Epithelial cell of esophagus (primary cell): Measurements from ENCODE around the gene LSM8.

Source experiments
- DNase-seq: peaks from one replicate; pipeline ENCODE4 v3.0.0; 2010; ENCODE audit warnings: low read depth
- H3K4me3 ChIP-seq: 2 replicates; pipeline ENCODE4 v1.5.1; 2011; ENCODE audit warnings: mild to moderate bottlenecking, low read length, control low read depth
- CTCF ChIP-seq: IDR thresholded peaks from 2 replicates; pipeline ENCODE4 v1.5.1; 2011; ENCODE audit warnings: low read depth, mild to moderate bottlenecking, low read length, control low read depth, inconsistent platforms; ENCODE audit not compliant: insufficient read depth; ENCODE audit errors: missing control alignments

The LSM8 gene

GRCh38 chr7:118182593-118183427 lies 1.2 kb upstream of the LSM8 start:
- H3K4me3 ChIP-seq: peak overlapping the region; percentile 71
- DNase-seq: no peak
- no peak for TF ChIP-seq CTCF

- H3K4me3 ChIP-seq: peak overlapping the region; percentile 71
- DNase-seq: no peak
- no peak for TF ChIP-seq CTCF
These were observed 557 bp upstream of the LSM8 start for GRCh38 chr7:118183428-118183785.

GRCh38 chr7:118184565-118184940 lies 589 bp downstream of the LSM8 start:
- H3K4me3 ChIP-seq: peak overlapping the region; percentile 71
- TF ChIP-seq CTCF: no peak
- no peak for DNase-seq

- no peak for DNase-seq
- no peak for TF ChIP-seq CTCF
- peak overlapping the region; percentile 71 for H3K4me3 ChIP-seq
These were observed 1.3 kb downstream of the LSM8 start for GRCh38 chr7:118185163-118185860.

GRCh38 chr7:118186501-118186900 lies 2.5 kb downstream of the LSM8 start:
- no peak for TF ChIP-seq CTCF
- DNase-seq: no peak
- H3K4me3 ChIP-seq: no peak overlapping the region

- no peak for DNase-seq
- TF ChIP-seq CTCF: no peak
- H3K4me3 ChIP-seq: no peak overlapping the region
These were observed 10.6 kb downstream of the LSM8 start for GRCh38 chr7:118194571-118194970.

GRCh38 chr7:118195837-118196474 lies 12.0 kb downstream of the LSM8 start:
- peak; percentile 69 for DNase-seq
- no peak overlapping the region for H3K4me3 ChIP-seq
- peak; percentile 75 for TF ChIP-seq CTCF
